Erythroblast (primary cell): ENCODE measurements around the gene GSDME.

Experiments used
- GATA1 ChIP-seq: IDR thresholded peaks from 2 replicates; pipeline ENCODE4 v1.6.1; 2011; ENCODE audit warnings: low read depth, mild to moderate bottlenecking, control low read depth, low read length, moderate library complexity
- POLR2A ChIP-seq: IDR thresholded peaks from 2 replicates; pipeline ENCODE4 v1.6.1; 2011; ENCODE audit warnings: mild to moderate bottlenecking, low read length

GRCh38 chr7:24654305-24654704 is 103.0 kb downstream of the GSDME start:
- TF ChIP-seq POLR2A = no peak
- TF ChIP-seq GATA1 = no peak
